Lung (tissue), 12 donors: ENCODE data around the gene PDE1C. TPM values are rescaled to one million over a fixed set of nuclear protein-coding genes. Genes with fewer than 3 reads are reported as not detected.
A peak's percentile ranks its signal among the peaks of the same experiment; 100 is the strongest.

Experiments used
- ATAC-seq: fragments of 200-7000 bp; cut with Tn5 transposase; one replicate; pipeline ENCODE4 v1.9.1; 2020; ENCODE audit warnings: moderate number of reproducible peaks; ENCODE audit not compliant: insufficient read depth, low FRiP score
- DNase-seq, 3 donors: peaks; one replicate each; pipeline ENCODE4 v3.0.0-alpha.2; 2013 to 2017
- H3K27ac ChIP-seq, 2 donors: one replicate each; pipeline ENCODE4 v1.5.1; 2013; ENCODE audit warnings: mild to moderate bottlenecking in 2 of 2, moderate library complexity in 2 of 2, control low read depth in 1 of 2, inconsistent platforms in 1 of 2, low read depth in 1 of 2, low read length in 1 of 2
- H3K27me3 ChIP-seq, 3 donors: one replicate each; pipeline ENCODE4 v1.5.1; 2013; ENCODE audit warnings: low read length in 2 of 3; ENCODE audit not compliant: control insufficient read depth in 3 of 3, insufficient read depth in 3 of 3
- H3K36me3 ChIP-seq, 4 donors: one replicate each; pipeline ENCODE4 v1.5.1; 2013; ENCODE audit warnings: low read length in 4 of 4, mild to moderate bottlenecking in 1 of 4, moderate library complexity in 1 of 4; ENCODE audit not compliant: control insufficient read depth in 4 of 4, insufficient read depth in 4 of 4
- H3K4me1 ChIP-seq, 5 donors: one replicate each; pipeline ENCODE4 v1.5.1; 2013; ENCODE audit warnings: low read length in 5 of 5, mild to moderate bottlenecking in 2 of 5, moderate library complexity in 1 of 5; ENCODE audit not compliant: control insufficient read depth in 5 of 5, insufficient read depth in 5 of 5
- H3K4me3 ChIP-seq: one replicate; pipeline ENCODE4 v1.5.1; 2013; ENCODE audit warnings: mild to moderate bottlenecking, control low read depth, moderate library complexity
- H3K9ac ChIP-seq, 2 donors: one replicate each; pipeline ENCODE4 v1.5.1; 2013; ENCODE audit warnings: low read length in 2 of 2, control low read depth in 1 of 2; ENCODE audit not compliant: insufficient read depth in 1 of 2
- H3K9me3 ChIP-seq, 4 donors: one replicate each; pipeline ENCODE4 v1.5.1; 2013; ENCODE audit warnings: low read length in 3 of 4, mild to moderate bottlenecking in 1 of 4, moderate library complexity in 1 of 4; ENCODE audit not compliant: control insufficient read depth in 4 of 4, insufficient read depth in 3 of 4
- CTCF ChIP-seq: IDR thresholded peaks from 2 replicates; pipeline ENCODE4 v1.5.1; 2012; ENCODE audit warnings: mild to moderate bottlenecking; ENCODE audit errors: control extremely low read depth, extremely low read depth
- WGBS, 2 donors: extraction: QIAGEN DNeasy Blood & Tissue Kit; methylation state at CpG; one replicate each; pipeline ENCODE4 v1.1.7; 2013; 5-methylcytosine and 5-hydroxymethylcytosine counted together
- polyA plus RNA-seq, 2 donors: library from polyadenylated mRNA; stranded (reverse); fragments of 200-250 nt; gene quantifications; one replicate each; pipeline ENCODE4 v1.2.1, GENCODE V29; 2013
- total RNA-seq, 2 donors: library from RNA; depleted of rRNA in 1 of 2; stranded (reverse); fragments of >200 nt in 1 of 2; gene quantifications; one replicate each; pipeline ENCODE4 v1.2.1, GENCODE V29; 2014 to 2021
- donor health status: control.
- donor health status: control.
- donor health status: Bipolar disorder and iron deficiency.
- donor health status: healthy.
- donor health status: DM: yes; HTN: yes; CAD: no.

Gene PDE1C
- total and polyA plus RNA-seq, 4 donors = 1.9 to 14.3 (median 6.1) TPM

GRCh38 chr7:32093415-32094408, 23.5 kb upstream of the PDE1C start:
- 35 to 49% methylated on average over 4 of the region's 4 CpGs for WGBS, 2 donors
- ATAC-seq = peak; percentile 73
- Histone ChIP-seq H3K9me3 (peaks cover 0 to under 1% (median 0%) of the 10 kb centered on the region in 4 donors), H3K9ac (no peak overlapping the region), H3K36me3 (no peaks in the 10 kb centered on the region), H3K27ac (peak overlapping the region in 1 of 2 donors; percentile 69), H3K27me3 (no peaks in the 10 kb centered on the region), H3K4me1 (peaks cover 0 to 18% (median 0%) of the 10 kb centered on the region in 5 donors), H3K4me3 (no peak overlapping the region)
- DNase-seq = peak; percentile 23 to 79 (median 78)
- no peak for TF ChIP-seq CTCF

- Histone ChIP-seq H3K4me1 (peaks cover 0 to 18% (median 2%) of the 10 kb centered on the region in 5 donors), H3K9ac (no peak overlapping the region), H3K36me3 (no peaks in the 10 kb centered on the region), H3K27ac (peak overlapping the region in 1 of 2 donors; percentile 69), H3K27me3 (no peaks in the 10 kb centered on the region), H3K9me3 (peaks cover 0 to 5% (median 0%) of the 10 kb centered on the region in 4 donors), H3K4me3 (no peak overlapping the region)
- no peak for TF ChIP-seq CTCF
- no peak for ATAC-seq
- WGBS, 2 donors = 37 to 57% methylated on average over 1 of the region's 1 CpG
- DNase-seq = no peak
These were observed 22.1 kb upstream of the PDE1C start for GRCh38 chr7:32092346-32092745.

- Histone ChIP-seq H3K27me3 (no peaks in the 10 kb centered on the region), H3K4me1 (peaks cover 0 to 18% (median 2%) of the 10 kb centered on the region in 5 donors), H3K4me3 (no peak overlapping the region), H3K9ac (no peak overlapping the region), H3K9me3 (peaks cover 0 to 5% (median 0%) of the 10 kb centered on the region in 4 donors), H3K27ac (peak overlapping the region in 1 of 2 donors; percentile 69), H3K36me3 (no peaks in the 10 kb centered on the region)
- ATAC-seq (no peak), DNase-seq (no peak)
- 67 to 96% methylated on average over 3 to 4 of the region's 4 CpGs for WGBS, 2 donors
- TF ChIP-seq CTCF = no peak
These were observed 21.5 kb upstream of the PDE1C start for GRCh38 chr7:32091608-32092210.
